SIG-M5 (cell line): Measurements from ENCODE around the gene HCRTR2.

Experiments
- DNase-seq: peaks from one replicate; lab custom pipeline; 2025; lab: John Stamatoyannopoulos, UW

Gene HCRTR2

GRCh38 chr6:55327169-55327568, 152.9 kb downstream of the HCRTR2 start, which contains the start of gene GFRAL:
GFRAL (plus strand) TSS chr6:55327469; CDS start chr6:55327555, 86 bp downstream.
- DNase-seq: no peak
